C4-2B (cell line): ENCODE data around the gene HBS1L.

Experiments used
- CTCF ChIP-seq: fragments of 450-650 bp; conservative IDR thresholded peaks from 2 replicates; pipeline ENCODE4 v1.5.1; 2017; ENCODE audit warnings: mild to moderate bottlenecking
- ZFX ChIP-seq: fragments of 450-650 bp; IDR thresholded peaks from 2 replicates; pipeline ENCODE4 v1.6.1; 2017

GRCh38 chr6:135006386-135006914 lies 48.2 kb downstream of the HBS1L start:
- TF ChIP-seq CTCF (no peak), ZFX (no peak)
